A673 (cell line): ENCODE results near the gene LYZL6. TPM values are rescaled to one million over a fixed set of nuclear protein-coding genes. Genes with fewer than 3 reads are reported as not detected.

Source experiments
- BruUV-seq: library from RNA; stranded (reverse); fragments of 400-500 nt; replicated peaks from 2 replicates; lab custom pipeline; 2021; lab: Mats Ljungman, UMichigan
- CTCF ChIA-PET: fragments of 300-600 bp; sonication (Branson Sonifier 250); formaldehyde crosslinking; loops from one replicate; lab custom pipeline; 2022; ENCODE audit warnings: antibody characterized with exemption; lab: Charles Lee
- POLR2A ChIA-PET: fragments of 300-600 bp; sonication (Branson Sonifier 250); formaldehyde crosslinking; loops from one replicate; lab custom pipeline; 2022; ENCODE audit warnings: antibody characterized with exemption; ENCODE audit not compliant: low non-redundant PET; lab: Charles Lee
- DNase-seq: peaks from one replicate; pipeline ENCODE4 v3.0.0-alpha.2; 2015; ENCODE audit warnings: low spot score
- H3K27ac ChIP-seq: fragments of 200-600 bp; sonication (generic); 2 replicates; pipeline ENCODE4 v1.5.1; 2016; ENCODE audit warnings: mixed run types, low read depth, mild to moderate bottlenecking, mixed read lengths, antibody characterized with exemption, low read length; ENCODE audit not compliant: poor library complexity, severe bottlenecking
- H3K27me3 ChIP-seq: fragments of 200-600 bp; sonication (generic); replicated peaks from 2 replicates; pipeline ENCODE4 v1.6.1; 2017; ENCODE audit warnings: mixed run types, low read depth, mild to moderate bottlenecking, mixed read lengths, antibody characterized with exemption, low read length; ENCODE audit not compliant: insufficient read depth, poor library complexity
- H3K36me3 ChIP-seq: fragments of 200-600 bp; sonication (generic); 2 replicates; pipeline ENCODE4 v1.6.1; 2016; ENCODE audit warnings: mixed run types, mild to moderate bottlenecking, mixed read lengths, antibody characterized with exemption, low read length; ENCODE audit not compliant: insufficient read depth, poor library complexity, severe bottlenecking
- H3K4me1 ChIP-seq: fragments of 200-600 bp; sonication (generic); 2 replicates; pipeline ENCODE4 v1.6.1; 2017; ENCODE audit warnings: mixed run types, mild to moderate bottlenecking, mixed read lengths, antibody characterized with exemption, low read length; ENCODE audit not compliant: insufficient read depth, poor library complexity, severe bottlenecking
- H3K4me3 ChIP-seq: fragments of 200-600 bp; sonication (generic); 2 replicates; pipeline ENCODE4 v1.5.1; 2016; ENCODE audit warnings: low read depth, mixed run types, mild to moderate bottlenecking, mixed read lengths, low read length; ENCODE audit not compliant: poor library complexity, severe bottlenecking
- H3K9me3 ChIP-seq: fragments of 200-600 bp; sonication (generic); 2 replicates; pipeline ENCODE4 v1.6.1; 2016; ENCODE audit warnings: mixed run types, low read depth, mild to moderate bottlenecking, mixed read lengths, antibody characterized with exemption, low read length; ENCODE audit not compliant: poor library complexity, severe bottlenecking
- EZH2 ChIP-seq: fragments of 200-600 bp; sonication (generic); IDR thresholded peaks from 2 replicates; pipeline ENCODE4 v1.6.1; 2017; ENCODE audit warnings: borderline replicate concordance, low read depth, mild to moderate bottlenecking, mixed read lengths, antibody characterized with exemption, low read length; ENCODE audit not compliant: poor library complexity, severe bottlenecking
- intact Hi-C: fragments of 100-400 bp; cut with micrococcal nuclease; formaldehyde crosslinking; loops from one replicate; pipeline ENCODE4 v1.10.0; 2022; ENCODE audit not compliant: unreplicated experiment
- total RNA-seq: library from RNA; stranded (reverse); gene quantifications from 2 replicates; pipeline ENCODE4 v1.2.3, GENCODE V29; 2021
- TF ChIP-seq, protein P1 (sequence below): fragments of 300-800, 200-600 bp; sonication (generic); conservative IDR thresholded peaks from 2 replicates; pipeline ENCODE4 v1.5.1; 2017; ENCODE audit warnings: low read depth, mild to moderate bottlenecking, antibody characterized with exemption, low read length, moderate library complexity, mixed read lengths

The LYZL6 gene
- total RNA-seq, 1 experiment from 2014 or later = not detected

GRCh38 chr17:35931794-35932425 is 11.6 kb downstream of the LYZL6 start:
- POLR2A ChIA-PET = no interaction called here
- no peaks in the 10 kb centered on the region for H3K9me3 ChIP-seq
- H3K4me3 ChIP-seq = no peak overlapping the region
- CTCF ChIA-PET = no interaction called here
- TF ChIP-seq, protein P1, sequence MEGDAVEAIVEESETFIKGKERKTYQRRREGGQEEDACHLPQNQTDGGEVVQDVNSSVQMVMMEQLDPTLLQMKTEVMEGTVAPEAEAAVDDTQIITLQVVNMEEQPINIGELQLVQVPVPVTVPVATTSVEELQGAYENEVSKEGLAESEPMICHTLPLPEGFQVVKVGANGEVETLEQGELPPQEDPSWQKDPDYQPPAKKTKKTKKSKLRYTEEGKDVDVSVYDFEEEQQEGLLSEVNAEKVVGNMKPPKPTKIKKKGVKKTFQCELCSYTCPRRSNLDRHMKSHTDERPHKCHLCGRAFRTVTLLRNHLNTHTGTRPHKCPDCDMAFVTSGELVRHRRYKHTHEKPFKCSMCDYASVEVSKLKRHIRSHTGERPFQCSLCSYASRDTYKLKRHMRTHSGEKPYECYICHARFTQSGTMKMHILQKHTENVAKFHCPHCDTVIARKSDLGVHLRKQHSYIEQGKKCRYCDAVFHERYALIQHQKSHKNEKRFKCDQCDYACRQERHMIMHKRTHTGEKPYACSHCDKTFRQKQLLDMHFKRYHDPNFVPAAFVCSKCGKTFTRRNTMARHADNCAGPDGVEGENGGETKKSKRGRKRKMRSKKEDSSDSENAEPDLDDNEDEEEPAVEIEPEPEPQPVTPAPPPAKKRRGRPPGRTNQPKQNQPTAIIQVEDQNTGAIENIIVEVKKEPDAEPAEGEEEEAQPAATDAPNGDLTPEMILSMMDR = no peak
- DNase-seq = no peak
- no peaks in the 10 kb centered on the region for H3K36me3 ChIP-seq
- no TSS peak for BruUV-seq
- no peak overlapping the region for H3K27ac ChIP-seq
- no peaks in the 10 kb centered on the region for H3K4me1 ChIP-seq
- intact Hi-C loops = no loop called here
- H3K27me3 ChIP-seq = no peaks in the 10 kb centered on the region

- intact Hi-C loops = no loop called here
- Histone ChIP-seq H3K36me3 (no peaks in the 10 kb centered on the region), H3K27me3 (no peaks in the 10 kb centered on the region), H3K4me3 (peak within 1 kb of the TSS; percentile 59), H3K9me3 (no peaks in the 10 kb centered on the region), H3K4me1 (no peaks in the 10 kb centered on the region), H3K27ac (peak within 1 kb of the TSS; percentile 30)
- POLR2A ChIA-PET = no interaction called here
- BruUV-seq = no TSS peak
- peak; percentile 85 for DNase-seq
- CTCF ChIA-PET = no interaction called here
- TF ChIP-seq EZH2 = no peak
Measured at GRCh38 chr17:35930211-35931065, 13.1 kb downstream of the LYZL6 start, which contains the start of gene RDM1. TSS of gene RDM1 (minus strand) at chr17:35930773. CDS start at chr17:35930727, 46 bp downstream.

- ChIA-PET CTCF (no interaction called here), POLR2A (no interaction called here)
- no TSS peak for BruUV-seq
- Histone ChIP-seq H3K4me1 (no peaks in the 10 kb centered on the region), H3K27ac (no peak overlapping the region), H3K4me3 (no peak overlapping the region), H3K27me3 (no peaks in the 10 kb centered on the region), H3K9me3 (no peaks in the 10 kb centered on the region), H3K36me3 (no peaks in the 10 kb centered on the region)
- TF ChIP-seq, protein P1 = no peak
- TF ChIP-seq EZH2 = no peak
- intact Hi-C loops = no loop called here
- no peak for DNase-seq
Measured at GRCh38 chr17:35927714-35928113, 15.8 kb downstream of the LYZL6 start.
